GM12878 (cell line): ENCODE results near the gene HSD17B1. TPM values are rescaled to one million over a fixed set of nuclear protein-coding genes. Genes with fewer than 3 reads are reported as not detected.

Source experiments
- ATAC-seq: fragments of 200-7000 bp; cut with Tn5 transposase; 3 replicates; pipeline ENCODE4 v1.9.1; 2020; ENCODE audit warnings: mild to moderate bottlenecking, moderate library complexity
- BruUV-seq: library from RNA; stranded (reverse); fragments of 400-500 nt; replicated peaks from 2 replicates; lab custom pipeline; 2021; lab: Mats Ljungman, UMichigan
- CTCF ChIA-PET: fragments of 300-600 bp; sonication (Branson Sonifier 250); formaldehyde crosslinking; extraction: SDS; loops from one replicate; lab custom pipeline; 2021; ENCODE audit warnings: inconsistent platforms; lab: Yijun Ruan, JAX
- POLR2A ChIA-PET: fragments of 350-600 bp; formaldehyde crosslinking; extraction: SDS; loops from one replicate; lab custom pipeline; 2021; ENCODE audit warnings: inconsistent platforms; lab: Charles Lee
- RAD21 ChIA-PET: fragments of 300-600 bp; sonication (Branson Sonifier 250); formaldehyde crosslinking; loops from one replicate; lab custom pipeline; 2023; ENCODE audit warnings: antibody characterized with exemption; ENCODE audit not compliant: unreplicated experiment; lab: Charles Lee
- SMC1A ChIA-PET: fragments of 300-600 bp; sonication (Branson Sonifier 250); formaldehyde crosslinking; loops from one replicate; lab custom pipeline; 2023; ENCODE audit not compliant: unreplicated experiment, uncharacterized antibody; lab: Charles Lee
- DNase-seq: peaks from one replicate; pipeline ENCODE4 v3.0.0-alpha.2; 2011; ENCODE audit warnings: low read depth, low spot score
- FAIRE-seq: peaks from 3 replicates; lab custom pipeline; 2011; peaks lifted over from hg19 to GRCh38; lab: Jason Lieb, UNC
- H2AFZ ChIP-seq: 2 replicates; pipeline ENCODE4 v1.6.0; 2011; ENCODE audit warnings: low read depth, low read length, control low read depth; ENCODE audit not compliant: control insufficient read depth
- H3K27ac ChIP-seq: 2 replicates; pipeline ENCODE4 v1.5.1; 2011; ENCODE audit warnings: control low read depth; ENCODE audit not compliant: control insufficient read depth, insufficient read depth
- H3K27me3 ChIP-seq, 2 experiments: replicated peaks in 1 of 2; 2 replicates each; pipeline versions ENCODE4 v1.6.0 to v1.6.1; 2011; ENCODE audit warnings: low read length in 1 of 2; ENCODE audit not compliant: control insufficient read depth in 2 of 2, insufficient read depth in 2 of 2
- H3K36me3 ChIP-seq, 2 experiments: 2 replicates each; pipeline ENCODE4 v1.5.1; 2011; ENCODE audit warnings: low read length in 1 of 2; ENCODE audit not compliant: control insufficient read depth in 2 of 2, insufficient read depth in 2 of 2
- H3K4me1 ChIP-seq: 2 replicates; pipeline ENCODE4 v1.6.1; 2011; ENCODE audit warnings: mild to moderate bottlenecking, low read length, moderate library complexity, mixed read lengths; ENCODE audit not compliant: control insufficient read depth, insufficient read depth
- H3K4me2 ChIP-seq: 2 replicates; pipeline ENCODE4 v1.6.0; 2011; ENCODE audit warnings: control low read depth; ENCODE audit not compliant: control insufficient read depth, insufficient read depth
- H3K4me3 ChIP-seq: fragments of 200-600 bp; sonication (generic); 2 replicates; pipeline ENCODE4 v1.5.1; 2016
- H3K79me2 ChIP-seq: 2 replicates; pipeline ENCODE4 v1.6.0; 2011; ENCODE audit warnings: low read length; ENCODE audit not compliant: control insufficient read depth, insufficient read depth
- H3K9ac ChIP-seq: 2 replicates; pipeline ENCODE4 v1.8.0; 2011; ENCODE audit warnings: low read length, control low read depth, mixed read lengths; ENCODE audit not compliant: control insufficient read depth, insufficient read depth
- H3K9me3 ChIP-seq: replicated peaks from 3 replicates; pipeline ENCODE4 v1.5.1; 2011; ENCODE audit warnings: mild to moderate bottlenecking, low read length; ENCODE audit not compliant: control insufficient read depth, insufficient read depth
- H4K20me1 ChIP-seq: 2 replicates; pipeline ENCODE4 v1.6.0; 2011; ENCODE audit not compliant: control insufficient read depth, insufficient read depth
- BRCA1 ChIP-seq: IDR thresholded peaks from 2 replicates; pipeline ENCODE4 v1.6.1; 2011; ENCODE audit warnings: low read depth, low read length, improper control_type of control experiment
- CBFB ChIP-seq: IDR thresholded peaks from 2 replicates; pipeline ENCODE4 v1.6.1; 2016; ENCODE audit warnings: antibody characterized with exemption, low read depth
- MTA3 ChIP-seq: IDR thresholded peaks from 2 replicates; pipeline ENCODE4 v1.6.1; 2012; ENCODE audit warnings: low read length, inconsistent platforms, borderline replicate concordance
- NFYB ChIP-seq: IDR thresholded peaks from 2 replicates; pipeline ENCODE4 v1.6.1; 2011; ENCODE audit warnings: low read depth, mild to moderate bottlenecking, low read length, improper control_type of control experiment, moderate library complexity; ENCODE audit not compliant: insufficient read depth
- POLR2A ChIP-seq: IDR thresholded peaks from 2 replicates; pipeline ENCODE4 v1.6.1; 2011; ENCODE audit warnings: low read depth, mild to moderate bottlenecking, low read length
- POLR2AphosphoS2 ChIP-seq: IDR thresholded peaks from 2 replicates; pipeline ENCODE4 v1.6.1; 2011; ENCODE audit warnings: low read depth, mild to moderate bottlenecking, low read length, improper control_type of control experiment, moderate library complexity
- RUNX3 ChIP-seq: IDR thresholded peaks from 2 replicates; pipeline ENCODE4 v1.6.1; 2012; ENCODE audit warnings: low read length, inconsistent platforms
- SMAD5 ChIP-seq: IDR thresholded peaks from 2 replicates; pipeline ENCODE4 v1.6.1; 2016; ENCODE audit warnings: antibody characterized with exemption, low read depth
- SMARCA5 ChIP-seq: fragments of 450-650 bp; IDR thresholded peaks from 2 replicates; pipeline ENCODE4 v1.6.1; 2017; ENCODE audit warnings: mild to moderate bottlenecking
- SREBF2 ChIP-seq: IDR thresholded peaks from 2 replicates; pipeline ENCODE4 v1.6.1; 2012; ENCODE audit warnings: mild to moderate bottlenecking, low read length
- SUPT20H ChIP-seq: IDR thresholded peaks from 2 replicates; pipeline ENCODE4 v1.6.1; 2011; ENCODE audit warnings: low read depth, mild to moderate bottlenecking, low read length, moderate library complexity, borderline replicate concordance; ENCODE audit not compliant: control insufficient read depth
- WRNIP1 ChIP-seq: IDR thresholded peaks from 2 replicates; pipeline ENCODE4 v1.6.1; 2011; ENCODE audit warnings: low read depth, low read length, improper control_type of control experiment, borderline replicate concordance
- YY1 ChIP-seq: IDR thresholded peaks from 2 replicates; pipeline ENCODE4 v1.6.1; 2011; ENCODE audit warnings: low read depth, mild to moderate bottlenecking, low read length
- ZBED1 ChIP-seq: IDR thresholded peaks from 2 replicates; pipeline ENCODE4 v1.6.1; 2016; ENCODE audit warnings: borderline replicate concordance
- WGBS: methylation state at CpG from one replicate; pipeline ENCODE4 v1.1.6; 2016; ENCODE audit warnings: low lambda C conversion rate; ENCODE audit not compliant: insufficient replicate concordance, insufficient coverage; ENCODE audit errors: missing lambda C conversion rate; 5-methylcytosine and 5-hydroxymethylcytosine counted together
- in situ Hi-C: fragments of 300-500 bp; cut with MboI; formaldehyde crosslinking; loops from 9 replicates; pipeline ENCODE4 v1.14.3; 2018; ENCODE audit warnings: mixed read lengths
- intact Hi-C: fragments of 100-400 bp; cut with micrococcal nuclease; formaldehyde crosslinking; loops from one replicate; pipeline ENCODE4 v1.14.2; 2022; ENCODE audit not compliant: unreplicated experiment
- polyA plus RNA-seq, 11 experiments: library from polyadenylated mRNA; depleted of rRNA in 4 of 11; unstranded in 6 of 11; stranded (reverse) in 5 of 11; fragments of >200 nt; fragmentation: Nextera tagmentation in 4 of 11; fragmentation: Illumina TruSeq in 1 of 11; extraction: Ambion mirVana in 4 of 11; extraction: Trizol in 1 of 11; gene quantifications; 1 replicate in 1 of 11; 2 replicates in 10 of 11; pipeline versions ENCODE4 v1.2.1 to v1.2.3, GENCODE V29; 2011 to 2016; ENCODE audit warnings: inconsistent platforms in 2 of 11, missing spikeins in 2 of 11, low read depth in 1 of 11
- total RNA-seq, 4 experiments: library from RNA; depleted of rRNA in 3 of 4; stranded (reverse); fragments of >200 nt in 3 of 4; fragmentation: Illumina TruSeq in 1 of 4; extraction: Trizol in 1 of 4; gene quantifications; 2 replicates each; pipeline versions ENCODE4 v1.2.1 to v1.2.3, GENCODE V29; 2013 to 2021
- TF ChIP-seq, protein P1 (sequence below): fragments of 450-650 bp; IDR thresholded peaks from 2 replicates; pipeline ENCODE4 v1.6.1; 2017; ENCODE audit warnings: borderline replicate concordance
- TF ChIP-seq, protein P2 (sequence below): IDR thresholded peaks from 2 replicates; pipeline ENCODE4 v1.6.1; 2011; ENCODE audit warnings: low read depth, mild to moderate bottlenecking, low read length, moderate library complexity, borderline replicate concordance; ENCODE audit errors: extremely low read depth
- TF ChIP-seq, protein P3 (sequence below): fragments of 450-650 bp; IDR thresholded peaks from 2 replicates; pipeline ENCODE4 v1.6.1; 2017; ENCODE audit warnings: mild to moderate bottlenecking, low read depth, inconsistent platforms; ENCODE audit not compliant: poor library complexity, severe bottlenecking

Gene HSD17B1
- total and polyA plus RNA-seq, 10 of the 15 experiments (the other 5 are each of a cell fraction or from before 2014, with no cell fraction given): 0.15 to 1.1 (median 0.42) TPM

DNA sequence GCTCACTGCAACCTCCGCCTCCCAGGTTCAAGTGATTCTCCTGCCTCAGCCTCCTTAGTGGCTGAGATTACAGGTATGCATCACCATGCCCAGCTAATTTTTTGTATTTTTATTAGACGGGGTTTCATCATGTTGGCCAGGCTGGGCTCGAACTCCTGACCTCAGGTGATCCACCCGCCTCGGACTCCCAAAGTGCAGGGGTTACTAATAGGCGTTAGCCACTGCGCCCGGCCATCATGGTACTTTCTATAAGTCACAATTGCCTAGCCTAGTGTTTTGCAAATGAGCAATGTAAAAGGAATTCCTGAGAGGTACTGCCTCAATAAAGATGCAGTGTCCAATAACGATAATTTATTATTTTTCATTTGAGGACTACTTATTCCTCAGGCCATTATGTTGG is 38.7 kb downstream of the HSD17B1 start:
- H3K27me3 ChIP-seq: no peaks in the 10 kb centered on the region
- CTCF ChIA-PET: interaction anchor here (0.8 to 1.6 kb wide), 5 partner anchors 10 to 172 kb away, joined by 3 to 8 read pairs (median 3); partner anchors contain the start of gene PSMC3IP
- H3K4me2 ChIP-seq: no peak overlapping the region
- no peak for FAIRE-seq
- H3K4me1 ChIP-seq: peaks cover 17% of the 10 kb centered on the region
- RAD21 ChIA-PET: interaction anchor here (0.6 kb wide), 1 partner anchor 14 kb away, joined by 4 read pairs; no protein-coding TSS in a partner anchor
- H2AFZ ChIP-seq: no peak overlapping the region
- no peaks in the 10 kb centered on the region; the same call in 1 of the 2 replicates for H4K20me1 ChIP-seq
- no peaks in the 10 kb centered on the region for H3K9me3 ChIP-seq
- DNase-seq: no peak
- in situ Hi-C loops: no loop called here
- no peak overlapping the region for H3K4me3 ChIP-seq
- intact Hi-C loops: no loop called here
- no peak for ATAC-seq
- H3K27ac ChIP-seq: no peak overlapping the region
- H3K79me2 ChIP-seq: peaks cover 1% of the 10 kb centered on the region; the same call in 1 of the 2 replicates
- POLR2A ChIA-PET: no interaction called here
- no TSS peak for BruUV-seq
- H3K9ac ChIP-seq: no peak overlapping the region
- 95% methylated on average over 9 of the region's 9 CpGs for WGBS
- peaks cover 0 to 27% of the 10 kb centered on the region in 2 experiments; a peak in 3 of 4 replicates for H3K36me3 ChIP-seq
- SMC1A ChIA-PET: interaction anchor here (0.5 to 1.3 kb wide), 4 partner anchors 8 to 347 kb away, joined by 3 to 4 read pairs (median 3); no protein-coding TSS in a partner anchor
- TF ChIP-seq, protein P1, sequence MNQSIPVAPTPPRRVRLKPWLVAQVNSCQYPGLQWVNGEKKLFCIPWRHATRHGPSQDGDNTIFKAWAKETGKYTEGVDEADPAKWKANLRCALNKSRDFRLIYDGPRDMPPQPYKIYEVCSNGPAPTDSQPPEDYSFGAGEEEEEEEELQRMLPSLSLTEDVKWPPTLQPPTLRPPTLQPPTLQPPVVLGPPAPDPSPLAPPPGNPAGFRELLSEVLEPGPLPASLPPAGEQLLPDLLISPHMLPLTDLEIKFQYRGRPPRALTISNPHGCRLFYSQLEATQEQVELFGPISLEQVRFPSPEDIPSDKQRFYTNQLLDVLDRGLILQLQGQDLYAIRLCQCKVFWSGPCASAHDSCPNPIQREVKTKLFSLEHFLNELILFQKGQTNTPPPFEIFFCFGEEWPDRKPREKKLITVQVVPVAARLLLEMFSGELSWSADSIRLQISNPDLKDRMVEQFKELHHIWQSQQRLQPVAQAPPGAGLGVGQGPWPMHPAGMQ: no peak
- TF ChIP-seq CBFB (no peak), RUNX3 (no peak), BRCA1 (no peak), MTA3 (no peak), SMAD5 (no peak), SREBF2 (no peak), WRNIP1 (no peak), SUPT20H (no peak), SMARCA5 (no peak), NFYB (no peak), YY1 (no peak), POLR2A (no peak), ZBED1 (no peak), POLR2AphosphoS2 (no peak)
- TF ChIP-seq, protein P2, sequence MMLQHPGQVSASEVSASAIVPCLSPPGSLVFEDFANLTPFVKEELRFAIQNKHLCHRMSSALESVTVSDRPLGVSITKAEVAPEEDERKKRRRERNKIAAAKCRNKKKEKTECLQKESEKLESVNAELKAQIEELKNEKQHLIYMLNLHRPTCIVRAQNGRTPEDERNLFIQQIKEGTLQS: no peak
- TF ChIP-seq, protein P3, sequence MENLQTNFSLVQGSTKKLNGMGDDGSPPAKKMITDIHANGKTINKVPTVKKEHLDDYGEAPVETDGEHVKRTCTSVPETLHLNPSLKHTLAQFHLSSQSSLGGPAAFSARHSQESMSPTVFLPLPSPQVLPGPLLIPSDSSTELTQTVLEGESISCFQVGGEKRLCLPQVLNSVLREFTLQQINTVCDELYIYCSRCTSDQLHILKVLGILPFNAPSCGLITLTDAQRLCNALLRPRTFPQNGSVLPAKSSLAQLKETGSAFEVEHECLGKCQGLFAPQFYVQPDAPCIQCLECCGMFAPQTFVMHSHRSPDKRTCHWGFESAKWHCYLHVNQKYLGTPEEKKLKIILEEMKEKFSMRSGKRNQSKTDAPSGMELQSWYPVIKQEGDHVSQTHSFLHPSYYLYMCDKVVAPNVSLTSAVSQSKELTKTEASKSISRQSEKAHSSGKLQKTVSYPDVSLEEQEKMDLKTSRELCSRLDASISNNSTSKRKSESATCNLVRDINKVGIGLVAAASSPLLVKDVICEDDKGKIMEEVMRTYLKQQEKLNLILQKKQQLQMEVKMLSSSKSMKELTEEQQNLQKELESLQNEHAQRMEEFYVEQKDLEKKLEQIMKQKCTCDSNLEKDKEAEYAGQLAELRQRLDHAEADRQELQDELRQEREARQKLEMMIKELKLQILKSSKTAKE: no peak
